HG03378 (cell line): ENCODE measurements around the gene L1CAM.
"Not testable (repeated sequence)": the region's sequence is repeated elsewhere in the genome, so short reads cannot be mapped to it uniquely, and the experiment has no call there.

Experiments used
- ATAC-seq: cut with Tn5 transposase; IDR thresholded peaks from one replicate; pipeline ENCODE4 v1.9.1; 2021; ENCODE audit warnings: mild to moderate bottlenecking, moderate library complexity; ENCODE audit not compliant: unreplicated experiment

L1CAM gene

DNA sequence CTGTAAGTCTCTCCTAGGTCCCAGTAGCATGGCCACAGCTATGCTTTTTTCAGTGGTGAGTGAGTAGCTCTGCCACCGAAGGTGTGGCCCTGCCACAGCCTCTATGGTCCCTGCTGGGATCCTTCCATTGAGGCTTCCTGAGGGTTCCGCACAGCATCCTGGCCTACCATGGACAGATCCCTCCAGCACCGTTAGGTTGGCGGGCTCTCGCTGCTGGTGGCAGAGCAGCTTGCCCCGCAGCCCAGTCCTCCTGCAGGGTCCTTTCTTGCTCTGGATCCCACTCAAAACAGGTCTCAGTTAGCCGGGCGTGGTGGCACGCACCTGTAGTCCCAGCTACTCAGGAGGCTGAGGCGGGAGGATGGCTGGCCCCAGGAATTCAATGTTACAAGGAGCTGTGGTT lies 53.2 kb downstream of the L1CAM start:
- no peak for ATAC-seq

DNA sequence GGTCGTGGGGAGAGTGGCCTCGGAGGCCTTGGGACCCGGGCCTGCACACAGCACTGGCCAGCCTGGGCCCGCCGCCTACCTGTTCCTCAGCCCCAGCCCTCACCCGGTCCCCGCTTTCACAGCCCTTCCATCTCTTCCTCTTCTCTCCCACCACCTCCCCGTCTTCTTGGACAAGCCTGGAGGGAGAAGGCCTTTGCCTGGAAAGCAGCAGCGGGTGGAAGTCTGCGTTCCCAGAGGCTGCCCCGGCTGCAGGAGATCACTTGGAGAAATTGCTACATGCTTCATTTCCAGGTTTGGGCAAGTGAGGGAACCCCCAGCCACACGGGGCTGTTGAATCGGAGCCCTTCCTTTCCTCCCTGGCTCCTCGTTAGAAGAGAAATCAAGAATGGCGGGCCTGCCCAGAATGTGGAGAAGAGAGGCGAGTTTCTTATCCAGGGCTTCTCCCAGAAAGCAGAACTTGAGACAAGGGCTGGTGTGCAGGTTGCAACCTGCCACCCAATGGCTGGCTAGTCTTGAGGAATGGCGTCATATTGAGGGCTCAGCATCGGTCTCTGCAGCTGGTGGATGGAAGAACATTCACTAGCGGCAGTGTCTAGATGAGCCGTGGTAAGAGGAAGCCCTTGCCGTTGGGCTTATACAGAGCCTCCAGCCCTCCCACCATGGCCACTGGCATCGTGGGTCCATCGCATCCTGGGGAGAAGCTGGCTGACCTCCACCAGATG lies 54.4 kb downstream of the L1CAM start:
- ATAC-seq, result no peak

DNA sequence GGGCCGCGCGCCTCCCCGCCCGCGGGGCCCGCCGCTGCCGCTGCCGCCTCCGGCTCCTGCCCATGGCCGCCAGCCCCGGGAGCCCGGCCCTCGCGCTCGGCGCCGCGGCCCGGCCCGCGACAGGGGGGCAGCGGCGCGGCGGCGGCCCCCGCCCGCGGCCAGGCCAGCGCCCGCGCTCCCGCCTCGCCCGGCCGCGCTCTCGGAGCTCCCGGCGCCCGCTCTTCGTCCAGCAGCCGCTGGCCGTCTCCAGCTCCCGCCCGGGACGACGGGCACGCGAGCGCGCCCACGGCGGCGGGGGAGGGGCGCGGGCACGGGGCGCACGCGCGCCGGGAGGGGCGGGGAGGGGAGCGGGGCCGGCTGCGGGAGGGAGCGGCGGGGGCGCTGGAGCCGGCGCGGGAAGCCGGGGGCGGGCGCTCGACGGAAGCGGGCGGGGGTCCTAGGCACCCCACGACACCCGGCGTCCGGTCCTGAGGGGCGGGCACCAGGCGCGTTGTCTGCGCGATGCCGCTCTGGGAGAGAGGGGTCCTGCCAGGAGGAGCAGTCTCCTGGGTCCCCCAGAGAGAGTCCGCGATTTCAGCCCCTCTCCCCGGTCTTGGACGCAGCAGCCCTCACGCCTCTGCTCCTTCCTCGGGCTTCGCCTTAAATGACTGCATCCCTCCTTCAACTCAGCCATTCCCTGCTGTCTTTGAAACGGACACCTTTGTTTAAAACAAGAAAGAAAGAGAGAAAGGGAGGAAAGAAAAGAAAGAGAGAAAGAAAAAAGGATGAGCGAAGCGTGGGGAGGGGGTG lies 55.1 kb downstream of the L1CAM start:
- ATAC-seq, result no peak

DNA sequence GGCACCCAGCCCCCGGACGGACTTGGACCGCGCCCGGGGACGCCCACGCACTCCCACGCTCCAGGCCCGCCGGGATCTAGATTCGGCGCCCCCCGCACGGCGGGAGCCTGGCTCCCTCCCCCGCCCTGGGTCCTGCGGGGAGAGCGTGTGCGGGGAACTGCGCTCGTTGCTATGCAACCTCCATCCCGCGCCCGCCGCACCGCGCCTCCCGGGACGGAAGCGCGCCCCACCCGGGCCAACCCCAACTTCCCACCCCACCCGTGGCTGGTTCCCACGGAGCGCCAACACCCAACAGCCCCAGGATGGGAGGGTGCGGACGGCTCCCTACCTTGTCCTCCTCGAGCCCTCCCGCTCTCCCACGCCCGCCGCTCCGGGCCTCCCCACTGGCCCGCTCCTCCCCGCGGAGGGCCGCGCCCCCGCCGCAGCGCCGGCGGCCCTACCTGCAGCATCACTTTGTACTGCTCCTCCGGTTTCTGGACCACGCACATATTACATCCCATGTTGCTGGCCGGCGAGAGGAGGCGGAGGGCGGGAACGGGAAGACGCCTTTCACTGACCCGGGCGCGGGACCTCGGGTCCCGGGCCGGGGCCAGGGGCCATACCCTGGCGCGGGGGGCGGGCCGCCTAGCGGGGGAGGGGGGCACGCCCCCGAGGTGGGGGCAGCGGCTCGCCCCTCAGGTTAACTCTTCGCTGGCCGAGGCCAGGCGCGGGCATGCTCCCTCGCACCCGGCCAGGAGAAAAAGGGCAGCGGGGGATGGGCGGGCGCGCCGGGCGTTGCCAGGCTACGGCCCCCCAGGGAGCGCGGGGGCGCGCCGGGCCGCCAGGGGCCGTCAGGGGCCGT lies 56.0 kb downstream of the L1CAM start, which contains the start of gene PDZD4:
Gene PDZD4 (minus strand): TSS at position 746 of the 841 bp plus-strand sequence. CDS start 246 bp downstream, at position 500.
- ATAC-seq, result no peak

DNA sequence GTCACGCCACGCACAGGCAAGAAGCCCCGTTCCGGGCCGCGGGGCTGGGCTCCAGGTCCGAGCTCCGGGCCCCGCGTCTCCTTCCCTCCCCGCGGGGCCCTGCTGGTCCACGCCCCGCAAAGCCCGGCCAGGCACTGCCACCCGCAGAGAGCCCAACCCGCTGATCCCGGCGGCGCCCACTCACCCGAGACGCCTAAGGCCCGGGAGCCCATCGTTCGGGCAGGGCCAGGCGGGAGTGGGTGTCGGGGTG lies 56.5 kb downstream of the L1CAM start:
- ATAC-seq, result no peak

DNA sequence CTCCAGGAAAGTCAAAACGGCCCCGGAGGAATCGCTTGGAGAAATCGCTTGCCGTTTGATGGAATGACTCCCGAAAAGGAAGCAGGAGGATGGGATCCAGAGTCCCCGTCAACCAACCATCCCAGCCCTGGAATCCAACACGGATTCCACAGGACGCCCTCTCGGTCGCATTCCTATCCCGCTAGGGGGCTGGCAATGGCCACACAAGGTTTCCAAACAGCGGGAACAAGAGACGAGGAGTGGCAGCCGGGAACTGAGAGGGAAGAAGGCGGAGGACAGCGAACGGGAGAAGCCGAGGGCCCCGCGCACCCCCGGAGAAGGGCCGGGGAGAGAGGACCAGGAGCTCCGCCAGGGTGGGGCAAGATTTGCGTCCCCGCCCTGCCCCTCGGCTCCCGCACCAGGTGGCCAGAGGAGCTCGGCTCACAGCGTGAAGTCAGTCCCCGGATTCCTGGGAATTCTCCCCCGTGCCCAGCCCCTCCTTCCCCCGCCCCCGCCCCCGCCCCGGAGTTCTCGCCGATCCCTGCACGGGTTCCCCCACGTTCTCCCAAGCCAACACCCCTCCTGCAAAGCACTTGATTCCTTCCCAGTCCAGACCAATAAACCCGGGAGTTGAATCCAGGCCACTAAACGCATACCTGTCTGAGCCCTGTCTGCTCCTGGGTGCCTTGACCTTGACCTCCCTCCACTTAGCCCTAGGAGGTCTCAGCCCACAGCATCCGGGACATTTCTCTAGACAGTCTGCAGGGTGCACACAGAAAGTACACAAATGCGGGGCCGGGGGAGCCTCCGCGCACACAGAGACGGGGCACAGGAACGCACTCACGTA lies 57.0 kb downstream of the L1CAM start:
- ATAC-seq, result no peak

DNA sequence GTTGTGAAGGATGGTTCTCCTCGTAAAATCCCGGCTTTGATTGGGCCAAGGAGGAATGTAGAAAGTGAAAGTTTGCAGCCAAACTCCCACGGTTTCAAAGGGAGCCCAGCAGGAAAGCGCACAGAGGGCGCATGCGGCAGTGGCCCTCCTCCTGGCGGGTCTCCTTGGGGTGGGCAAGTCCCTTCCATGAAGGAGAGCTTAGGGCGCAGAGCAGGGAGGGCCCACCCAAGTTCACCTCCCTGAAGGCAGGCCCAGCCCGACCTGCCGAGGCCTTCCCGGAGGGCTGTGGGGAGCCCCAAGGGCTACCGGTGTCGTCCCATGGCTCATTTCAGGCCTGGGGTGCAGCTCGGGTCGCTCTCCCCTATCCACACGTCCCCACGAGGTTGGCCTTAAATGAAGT lies 57.7 kb downstream of the L1CAM start:
- ATAC-seq, result no peak

DNA sequence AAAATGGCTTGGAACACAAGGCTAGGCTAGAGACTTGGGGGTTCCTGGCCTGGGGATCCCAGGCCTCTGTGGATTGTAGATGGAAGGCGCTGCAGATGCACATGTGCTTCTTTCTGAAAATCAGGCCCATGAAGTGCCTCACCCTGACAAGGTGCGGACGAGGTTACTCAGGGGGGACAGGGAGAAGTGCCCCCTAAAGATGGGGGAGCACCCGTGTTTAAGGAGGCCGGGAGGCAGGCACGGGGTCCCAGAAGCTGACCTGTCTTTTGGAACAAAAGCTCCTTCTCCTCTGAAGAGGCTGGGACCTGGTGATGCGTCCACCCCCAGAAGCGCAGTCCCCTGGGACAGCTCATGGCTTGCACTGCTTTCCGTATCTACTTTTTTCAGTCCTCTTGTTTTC lies 58.1 kb downstream of the L1CAM start:
- no peak for ATAC-seq

DNA sequence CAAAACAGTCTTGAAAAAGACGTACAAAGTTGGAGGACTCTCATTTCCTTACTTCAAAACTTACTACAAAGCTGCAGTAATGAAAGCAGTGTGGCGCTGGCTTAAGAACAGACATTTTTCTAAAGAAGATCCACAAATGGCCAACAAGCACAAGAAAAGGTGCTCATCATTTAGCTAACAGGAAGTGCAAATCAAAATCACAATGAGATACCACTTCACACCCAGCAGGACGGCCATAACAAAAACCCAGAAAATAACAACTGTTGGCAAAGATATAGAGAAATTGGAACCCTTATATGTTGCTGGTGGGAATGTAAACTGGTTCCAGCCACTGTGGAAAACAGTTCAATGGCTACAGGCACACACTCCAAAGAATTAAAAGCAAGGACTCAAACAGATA lies 59.0 kb downstream of the L1CAM start:
- no peak for ATAC-seq

DNA sequence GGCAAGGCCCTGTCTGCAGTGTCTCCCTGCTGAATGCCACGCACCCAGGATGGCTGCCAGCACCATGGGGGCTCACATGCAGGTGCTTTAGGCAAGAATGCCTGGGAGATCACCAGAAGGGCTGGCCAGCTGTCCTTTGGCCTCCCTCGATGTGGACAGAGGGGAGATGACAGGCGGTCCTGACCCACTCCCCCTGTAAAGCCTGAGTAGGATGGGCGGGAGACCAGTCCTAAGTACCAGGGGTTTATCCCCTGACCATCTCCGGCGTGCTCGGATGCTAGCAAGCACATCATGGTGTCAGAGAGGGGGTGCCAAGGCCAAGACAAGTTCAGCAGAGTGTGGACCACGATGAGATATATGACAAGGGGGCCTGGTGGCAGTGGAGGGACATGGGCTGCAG lies 60.9 kb downstream of the L1CAM start:
- ATAC-seq, result no peak

DNA sequence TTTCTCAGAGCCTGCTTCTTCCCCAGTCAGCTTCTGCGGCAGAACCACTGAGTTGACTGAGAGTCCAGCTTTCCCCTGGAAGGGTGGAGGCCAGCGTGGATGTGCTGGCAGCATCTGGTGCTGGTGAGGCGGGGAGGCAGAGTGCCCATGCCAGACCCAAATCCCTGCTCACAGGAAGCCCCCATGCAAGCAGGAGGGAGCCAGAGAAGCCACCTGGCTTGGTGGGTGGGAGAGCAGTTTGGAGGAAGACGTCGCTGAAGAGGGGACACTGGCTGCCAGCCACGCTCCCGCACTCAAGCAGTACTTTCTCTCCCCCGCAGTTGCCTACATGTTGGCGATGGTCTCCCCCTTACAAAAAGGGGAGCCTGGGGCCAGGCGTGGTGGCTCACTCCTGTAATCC lies 61.6 kb downstream of the L1CAM start:
- no peak for ATAC-seq

DNA sequence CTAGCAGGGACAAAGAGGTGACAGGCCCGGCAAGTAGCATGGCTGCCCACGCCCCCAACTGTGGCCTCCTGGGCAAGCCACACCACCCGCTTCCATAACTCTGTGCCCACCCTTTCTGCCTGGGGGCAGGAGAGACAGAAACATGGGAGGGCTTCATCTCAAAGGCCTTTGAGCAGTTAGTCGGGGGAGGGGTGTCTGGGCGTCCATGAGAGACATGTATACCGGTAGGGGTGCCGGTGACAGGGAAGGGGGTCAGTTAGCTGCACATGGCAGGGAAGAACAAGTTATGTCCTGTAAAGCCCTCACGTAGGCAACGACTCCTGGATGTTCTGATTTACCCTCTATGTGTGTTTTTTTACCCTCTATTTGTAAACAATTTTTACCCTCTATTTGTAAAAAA lies 64.9 kb downstream of the L1CAM start:
- ATAC-seq, result no peak

DNA sequence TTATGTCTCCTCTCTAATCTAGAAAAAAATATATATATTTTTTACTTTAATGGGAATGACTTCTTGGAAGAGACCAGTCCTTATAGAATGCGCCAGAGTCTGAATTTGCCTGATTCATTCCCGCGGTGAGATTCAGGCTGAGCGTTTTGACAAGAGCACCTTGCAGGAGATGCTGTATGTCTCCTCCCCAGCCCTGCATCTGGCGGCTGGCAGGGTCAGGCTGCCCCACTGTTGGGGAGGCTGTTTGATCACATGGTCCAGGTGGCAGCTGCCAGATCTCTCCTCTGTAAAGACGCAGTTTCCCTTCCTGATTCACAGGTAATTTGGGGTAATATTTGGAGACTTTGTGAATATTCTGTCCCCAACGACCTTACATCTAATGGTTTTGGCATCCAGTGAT lies 65.4 kb downstream of the L1CAM start:
- no peak for ATAC-seq

DNA sequence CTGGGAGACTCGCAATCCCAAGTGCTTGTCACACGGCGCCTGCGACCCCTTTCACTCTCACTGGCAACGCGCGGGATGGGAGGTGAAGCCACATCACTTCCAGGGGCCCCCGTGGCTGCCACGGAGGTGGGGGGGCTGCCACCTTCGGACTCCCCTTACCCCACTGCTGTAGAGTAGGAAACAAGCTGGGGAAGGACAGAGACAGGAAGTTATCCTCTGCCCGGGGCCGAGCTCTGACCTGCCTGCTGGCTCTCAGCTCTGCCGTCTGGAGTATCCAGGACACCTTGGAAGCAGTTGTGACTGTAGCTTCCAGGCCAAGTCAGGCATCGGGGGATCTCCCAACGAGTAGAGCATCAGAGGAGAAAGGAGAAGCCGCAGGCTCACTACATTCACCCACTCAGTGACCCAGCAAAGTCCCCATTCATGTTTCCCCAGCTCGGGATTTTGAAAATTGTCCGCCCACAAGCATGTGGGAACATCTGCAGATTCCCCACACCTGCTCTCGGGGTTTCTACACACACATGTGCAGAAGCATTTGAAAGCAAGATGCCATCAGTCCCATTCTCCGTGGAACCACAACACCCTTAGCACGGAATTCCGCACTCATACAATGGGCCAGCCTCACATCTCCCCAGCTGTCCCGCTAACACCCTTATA lies 66.5 kb downstream of the L1CAM start:
- no peak for ATAC-seq

DNA sequence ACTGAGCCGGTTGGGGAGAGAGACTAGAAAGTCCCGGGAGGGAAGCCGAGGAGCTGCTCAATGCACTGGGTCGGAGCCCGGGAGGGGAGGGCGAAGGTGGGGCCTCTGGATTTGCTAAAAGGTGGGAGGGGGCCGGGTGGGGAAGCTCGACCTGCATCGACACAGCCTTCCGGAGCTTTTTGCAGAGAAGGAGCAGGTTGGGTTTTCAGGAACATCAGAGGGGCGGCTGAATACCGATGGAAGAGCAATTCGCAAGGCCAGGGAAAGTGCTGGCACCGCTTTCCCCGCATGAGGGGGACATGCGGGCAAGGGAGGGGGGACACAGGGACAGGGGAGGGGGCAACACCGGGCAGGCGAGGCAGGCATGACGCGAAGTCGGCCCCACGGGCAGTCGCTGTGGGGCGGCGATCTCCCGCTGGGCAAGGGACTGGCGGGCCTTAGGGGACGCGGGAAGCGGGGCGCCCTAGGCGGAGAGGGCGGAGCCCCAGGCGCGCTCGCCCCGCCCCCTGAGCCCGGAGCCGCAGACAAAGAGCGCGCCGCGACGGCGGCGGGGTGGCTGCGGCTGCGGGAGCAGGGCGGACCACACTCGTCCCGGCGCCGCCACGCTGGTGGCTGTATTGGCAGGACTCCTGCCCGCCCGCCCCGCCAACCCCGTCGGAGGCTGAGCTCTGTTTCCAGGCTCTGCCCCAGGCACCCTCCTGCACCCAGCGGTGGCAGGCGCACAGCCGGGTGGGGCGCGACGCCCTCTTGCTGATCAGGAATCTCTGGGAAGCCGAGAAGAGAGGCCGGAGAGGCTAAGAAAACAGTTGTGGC lies 67.2 kb downstream of the L1CAM start:
- ATAC-seq, result no peak

DNA sequence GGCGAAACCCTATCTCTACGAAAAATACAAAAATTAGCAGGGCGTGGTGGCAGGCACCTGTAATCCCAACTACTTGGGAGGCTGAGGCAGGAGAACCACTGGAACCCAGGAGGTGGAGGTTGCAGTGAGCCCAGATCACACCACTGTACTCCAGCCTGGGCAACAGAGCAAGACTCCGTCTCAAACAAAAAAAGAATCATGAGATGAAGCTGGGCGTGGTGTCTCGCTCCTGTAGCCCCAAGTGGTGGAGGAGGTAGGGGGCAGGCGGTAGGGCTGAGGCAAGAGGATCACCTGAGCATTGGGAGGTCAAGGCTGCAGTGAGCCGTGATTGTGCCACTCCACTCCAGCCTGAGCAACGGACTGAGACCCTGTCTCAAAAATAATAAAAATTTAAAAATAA lies 67.9 kb downstream of the L1CAM start:
- not testable (repeated sequence) for ATAC-seq

DNA sequence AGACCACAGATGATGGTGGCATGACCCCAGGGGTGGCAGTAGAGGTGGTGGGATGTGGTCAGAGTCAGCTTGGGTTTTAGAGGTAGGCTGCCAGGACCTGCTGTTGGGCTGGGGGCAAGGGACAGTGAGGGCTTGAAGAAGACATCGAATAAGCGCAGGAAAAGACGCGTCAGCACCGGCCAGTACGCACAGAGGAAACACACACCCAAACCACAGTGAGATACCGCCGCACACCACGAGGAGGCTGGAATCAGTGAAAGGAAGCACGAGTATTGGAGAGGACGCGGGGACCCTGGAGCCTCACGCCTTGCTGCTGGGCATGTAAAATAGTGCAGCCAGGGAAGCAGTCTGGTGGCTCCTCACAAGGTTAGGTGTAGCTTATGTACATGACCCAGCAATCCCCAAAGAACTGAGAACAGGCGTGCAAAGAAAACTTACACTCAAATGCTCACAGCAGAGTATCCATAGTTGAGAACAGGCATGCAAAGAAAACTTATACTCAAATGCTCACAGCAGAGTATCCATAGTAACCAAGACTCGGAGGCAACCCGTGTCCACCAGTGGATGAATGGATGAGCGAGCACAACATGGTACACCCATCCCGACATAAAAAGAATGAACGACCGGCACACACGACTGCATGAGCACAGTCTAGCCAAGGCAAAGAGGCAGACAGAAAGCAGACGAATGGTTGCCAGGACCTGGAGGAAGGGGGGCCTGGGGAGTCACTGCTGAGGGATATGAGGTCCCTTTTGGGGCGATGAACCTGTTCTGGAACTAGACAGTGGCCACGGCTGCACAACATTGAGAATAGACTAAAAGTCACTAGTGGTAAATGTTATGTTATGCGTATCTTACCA lies 68.9 kb downstream of the L1CAM start:
- no peak for ATAC-seq

DNA sequence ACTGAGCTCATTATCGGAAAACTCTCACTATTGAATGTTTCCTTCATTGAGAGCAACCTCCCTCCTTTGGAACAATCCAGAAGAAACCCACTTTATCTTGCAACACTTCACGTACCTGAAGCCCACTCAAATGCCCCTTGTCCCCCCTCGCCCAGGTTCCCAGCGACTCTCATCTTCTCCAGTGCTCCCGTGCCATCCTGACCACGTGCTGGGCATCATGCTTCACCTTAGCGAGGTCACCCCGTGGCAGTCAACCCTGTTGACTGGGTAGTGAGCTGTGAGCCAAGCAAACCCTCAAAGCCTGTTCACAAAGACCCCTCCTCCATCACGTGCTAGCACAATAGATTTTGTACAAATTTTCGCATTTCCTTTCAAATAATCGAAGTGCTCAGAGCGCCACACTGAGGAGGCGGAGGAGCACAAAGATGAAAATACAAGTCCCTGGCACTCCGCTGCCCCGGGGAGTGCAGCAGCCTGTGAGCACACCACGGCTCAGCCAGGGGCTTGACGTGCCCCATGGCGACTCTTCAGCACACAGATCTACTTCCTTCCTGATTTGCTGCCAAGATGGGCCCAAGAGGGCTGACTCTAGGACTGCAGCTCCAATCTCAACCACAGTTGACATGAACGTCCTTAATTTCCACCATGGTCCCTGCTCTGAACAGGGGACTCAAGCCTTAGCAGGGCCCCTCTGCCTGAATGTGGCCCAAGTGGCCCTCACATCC lies 71.2 kb downstream of the L1CAM start:
- no peak for ATAC-seq
